ENCODE results near the gene SULT2B1.

GRCh38 chr19:48553676-48554384, 1.9 kb downstream of the SULT2B1 start:
- TF ChIP-seq CTCF (IDR thresholded peaks at IDR 0.05; ENCODE audit: poor library complexity) = no peak
- no peak for TF ChIP-seq EZH2 (IDR thresholded peaks at IDR 0.05; ENCODE audit: borderline replicate concordance)
